Ascending aorta (tissue), 2 donors: ENCODE data around the gene NAP1L4. TPM values are rescaled to one million over a fixed set of nuclear protein-coding genes. Genes with fewer than 3 reads are reported as not detected.
A peak's percentile ranks its signal among the peaks of the same experiment; 100 is the strongest.
"Not testable (repeated sequence)": the region's sequence is repeated elsewhere in the genome, so short reads cannot be mapped to it uniquely, and the experiment has no call there.

ENCODE experiments used
- DNase-seq, 2 donors: peaks; one replicate each; pipeline ENCODE4 v3.0.0-alpha.2; 2019; ENCODE audit warnings: low spot score in 2 of 2
- H3K27ac ChIP-seq, 2 donors: fragments of 200-600 bp; sonication (generic); one replicate each; pipeline ENCODE4 v1.5.1; 2016 to 2017; ENCODE audit warnings: mild to moderate bottlenecking in 1 of 2
- H3K27me3 ChIP-seq: fragments of 200-600 bp; sonication (generic); one replicate; pipeline ENCODE4 v1.5.1; 2017
- H3K36me3 ChIP-seq, 2 donors: fragments of 200-600 bp; sonication (generic); one replicate each; pipeline ENCODE4 v1.5.1; 2016
- H3K4me1 ChIP-seq, 2 donors: fragments of 200-600 bp; sonication (generic); one replicate each; pipeline ENCODE4 v1.5.1; 2016 to 2017; ENCODE audit warnings: mild to moderate bottlenecking in 1 of 2
- H3K4me3 ChIP-seq, 2 donors: fragments of 200-600 bp; sonication (generic); one replicate each; pipeline ENCODE4 v1.5.1; 2016 to 2017; ENCODE audit warnings: mild to moderate bottlenecking in 1 of 2
- H3K9me3 ChIP-seq, 2 donors: fragments of 200-600 bp; sonication (generic); one replicate each; pipeline ENCODE4 v1.5.1; 2016
- CTCF ChIP-seq, 3 experiments: fragments of 200-600 bp in 2 of 3; fragments of 450-650 bp in 1 of 3; sonication (generic) in 2 of 3; IDR thresholded peaks; one replicate each; pipeline ENCODE4 v1.5.1; 2016 to 2019; ENCODE audit warnings: antibody characterized with exemption in 3 of 3, mild to moderate bottlenecking in 1 of 3, moderate library complexity in 1 of 3
- intact Hi-C: fragments of 100-400 bp; cut with DNase I; formaldehyde crosslinking; loops from one replicate; pipeline ENCODE4 v1.15.1; 2023
- total RNA-seq: library from RNA; depleted of rRNA; stranded (reverse); fragments of >200 nt; gene quantifications from one replicate; pipeline ENCODE4 v1.1.0, GENCODE V29; 2016

NAP1L4 gene
- total RNA-seq, 1 donor from 2014 or later: 54.5 TPM

DNA sequence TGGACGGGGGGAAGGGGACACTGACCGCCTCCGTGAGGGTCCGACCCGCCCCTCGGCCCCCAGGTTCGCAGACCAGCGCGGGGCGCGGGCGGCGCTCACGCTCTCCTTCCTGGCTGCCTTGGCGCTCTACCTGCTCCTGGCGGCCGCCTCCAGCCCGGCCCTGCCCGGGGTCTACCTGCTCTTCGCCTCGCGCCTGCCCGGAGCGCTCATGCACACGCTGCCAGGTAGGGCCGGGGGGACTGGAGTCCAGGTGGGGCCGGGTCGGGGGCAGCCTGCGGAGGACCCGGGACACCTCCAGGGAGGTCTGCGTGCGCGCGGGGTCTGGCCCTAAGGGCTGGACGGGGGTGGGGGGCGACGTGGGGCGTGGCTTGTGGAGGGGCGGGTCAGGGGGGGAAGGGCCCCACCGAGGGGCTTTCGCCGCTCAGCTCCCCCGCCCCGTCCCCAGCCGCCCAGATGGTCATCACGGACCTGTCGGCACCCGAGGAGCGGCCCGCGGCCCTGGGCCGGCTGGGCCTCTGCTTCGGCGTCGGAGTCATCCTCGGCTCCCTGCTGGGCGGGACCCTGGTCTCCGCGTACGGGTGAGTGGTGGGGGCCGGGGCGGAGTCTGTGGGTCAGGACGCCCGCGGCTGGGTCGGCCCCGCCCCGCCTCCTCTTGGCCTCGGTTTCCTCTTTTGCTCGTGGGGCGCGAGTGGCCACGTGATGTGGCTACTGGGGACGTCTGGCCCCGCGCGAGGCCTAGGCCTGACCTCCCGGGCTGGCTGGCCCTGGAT is 82.8 kb downstream of the NAP1L4 start:
- Histone ChIP-seq H3K4me1 (peaks cover 0 to 7% of the 10 kb centered on the region in 2 donors), H3K27me3 (no peaks in the 10 kb centered on the region), H3K27ac (no peak overlapping the region), H3K4me3 (peak overlapping the region; percentile 10 to 39), H3K9me3 (no peaks in the 10 kb centered on the region), H3K36me3 (no peaks in the 10 kb centered on the region)
- intact Hi-C loops: no loop called here
- no peak for TF ChIP-seq CTCF (IDR thresholded peaks at IDR 0.05)
- DNase-seq: no peak

- Histone ChIP-seq H3K27ac (no peak overlapping the region), H3K4me1 (peaks cover 0 to 9% of the 10 kb centered on the region in 2 donors), H3K9me3 (no peaks in the 10 kb centered on the region), H3K4me3 (no peak overlapping the region), H3K27me3 (no peaks in the 10 kb centered on the region), H3K36me3 (no peaks in the 10 kb centered on the region)
- intact Hi-C loops: no loop called here
- TF ChIP-seq CTCF (IDR thresholded peaks at IDR 0.05): no peak
- DNase-seq: no peak
Observed at GRCh38 chr11:2908130-2908529, 84.0 kb downstream of the NAP1L4 start.

GRCh38 chr11:2905299-2905698 is 86.8 kb downstream of the NAP1L4 start:
- intact Hi-C loops, H3K4me3 ChIP-seq, DNase-seq, H3K27me3 ChIP-seq, H3K36me3 ChIP-seq, H3K9me3 ChIP-seq, H3K27ac ChIP-seq: not testable (repeated sequence)
- H3K4me1 ChIP-seq: peaks cover 0 to 24% of the 10 kb centered on the region in 2 donors

- Histone ChIP-seq H3K4me1 (peaks cover 0 to 20% of the 10 kb centered on the region in 2 donors), H3K9me3 (no peaks in the 10 kb centered on the region), H3K27ac (no peak overlapping the region), H3K36me3 (no peaks in the 10 kb centered on the region), H3K4me3 (no peak overlapping the region), H3K27me3 (no peaks in the 10 kb centered on the region)
- intact Hi-C loops: no loop called here
- DNase-seq: no peak
- no peak for TF ChIP-seq CTCF (IDR thresholded peaks at IDR 0.05)
Observed at GRCh38 chr11:2904153-2905052, 87.7 kb downstream of the NAP1L4 start.

DNA sequence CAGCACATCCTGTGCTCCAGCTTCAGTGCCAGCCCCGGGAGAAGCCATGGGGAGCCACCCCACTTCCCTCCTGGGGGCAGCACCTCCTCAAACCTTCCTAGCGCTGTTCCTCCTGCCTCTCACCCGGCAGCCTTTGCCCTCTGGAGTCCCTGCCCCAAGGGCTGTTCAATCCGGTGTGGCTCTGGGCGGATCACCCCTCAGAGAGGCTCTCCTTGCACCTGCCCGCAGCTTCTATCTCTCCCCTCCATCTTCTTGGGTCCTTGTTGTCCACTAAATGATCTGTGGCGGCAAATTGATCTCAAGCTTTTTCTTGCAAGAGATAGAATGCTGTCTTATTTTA is 88.5 kb downstream of the NAP1L4 start:
- no peak overlapping the region for H3K4me3 ChIP-seq
- peaks cover 0 to 17% of the 10 kb centered on the region in 2 donors for H3K4me1 ChIP-seq
- H3K36me3 ChIP-seq: no peaks in the 10 kb centered on the region
- no peak overlapping the region for H3K27ac ChIP-seq
- TF ChIP-seq CTCF (IDR thresholded peaks at IDR 0.05): no peak
- H3K9me3 ChIP-seq: no peaks in the 10 kb centered on the region
- DNase-seq: no peak
- intact Hi-C loops: loop anchor here (2.0 kb wide), 1 partner anchor 25 kb away; the partner anchor contains the start of gene PHLDA2
- no peaks in the 10 kb centered on the region for H3K27me3 ChIP-seq
